Hematopoietic multipotent progenitor cell treated with erythropoietin and hydrocortisone succinate and interleukin-3 and kit ligand, for 6 days (in vitro differentiated cells): ENCODE results near the gene JAKMIP2.

ENCODE experiments used
- DNase-seq: peaks from one replicate; pipeline ENCODE4 v3.0.0-alpha.2; 2015

The JAKMIP2 gene

DNA sequence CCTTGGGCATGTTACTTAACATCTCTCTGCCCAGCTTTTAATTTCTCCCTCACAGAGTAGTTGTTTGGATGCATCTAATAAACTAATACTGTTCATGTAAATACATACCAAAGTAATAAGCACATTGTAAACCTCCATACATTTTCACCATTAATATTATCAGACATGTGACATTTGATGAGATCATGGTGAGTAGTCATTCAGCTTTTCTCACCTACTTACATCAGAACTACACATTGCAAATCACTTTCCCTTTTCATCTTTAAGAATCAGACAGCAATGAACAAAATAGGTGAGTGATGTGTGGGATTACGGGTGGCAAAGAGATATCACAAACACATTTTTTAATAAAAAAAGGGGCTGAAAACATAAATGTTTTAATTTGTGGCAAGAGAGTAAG, 89.3 kb downstream of the JAKMIP2 start:
- no peak for DNase-seq

DNA sequence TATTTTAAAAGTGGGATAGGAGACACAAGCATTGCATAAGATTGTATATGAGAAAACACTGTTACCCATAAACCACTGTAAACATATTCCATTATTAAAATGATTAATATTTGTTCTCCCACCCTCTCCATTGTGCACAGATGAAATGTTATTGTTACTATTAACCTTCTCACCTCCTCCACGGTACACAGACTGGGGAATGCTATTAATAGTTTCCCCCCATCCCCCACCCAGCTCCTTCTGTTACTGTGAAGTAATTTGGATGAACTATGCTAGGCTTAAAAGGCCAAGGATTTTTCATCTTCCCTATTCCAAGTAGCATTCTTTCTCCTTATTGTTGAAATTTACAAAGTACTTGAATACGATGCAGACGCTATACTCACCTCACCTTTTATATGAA, 91.4 kb downstream of the JAKMIP2 start:
- DNase-seq: no peak

GRCh38 chr5:147690595-147690994, 91.9 kb downstream of the JAKMIP2 start:
- DNase-seq: peak; percentile 15

GRCh38 chr5:147689426-147689825, 93.1 kb downstream of the JAKMIP2 start:
- no peak for DNase-seq

DNA sequence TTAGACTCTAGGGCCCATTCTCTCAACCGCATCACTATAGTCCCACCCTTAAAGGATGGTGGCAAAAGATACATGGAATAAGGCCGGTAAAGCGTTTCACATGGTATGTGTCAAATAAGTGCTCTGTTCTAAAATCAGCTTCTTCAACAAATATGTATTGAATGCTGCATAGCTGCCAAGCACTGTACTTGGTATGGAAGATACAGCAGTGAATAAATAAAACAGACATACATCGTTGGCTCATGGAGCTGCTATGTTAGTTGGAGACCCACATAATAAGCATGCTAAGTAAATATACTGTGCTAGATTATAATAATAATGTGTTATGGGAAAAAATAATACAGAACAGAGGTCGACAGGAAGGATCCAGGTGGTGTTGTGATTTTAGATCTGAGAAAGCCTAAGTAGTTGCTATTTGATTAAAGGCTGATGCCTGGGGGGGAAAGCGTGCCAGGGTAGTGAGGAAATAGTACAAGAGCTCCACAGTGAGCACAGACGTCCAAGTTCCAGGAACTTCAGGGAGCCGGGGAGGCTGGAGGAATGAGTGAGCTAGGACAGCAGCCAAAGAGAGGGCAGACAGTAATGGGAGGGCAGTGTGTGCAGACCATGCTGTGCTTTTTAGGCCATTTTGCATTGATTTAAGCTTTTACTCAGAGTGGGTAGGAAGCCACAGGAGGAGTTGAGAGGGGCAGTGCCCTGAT, 93.7 kb downstream of the JAKMIP2 start:
- DNase-seq: no peak

DNA sequence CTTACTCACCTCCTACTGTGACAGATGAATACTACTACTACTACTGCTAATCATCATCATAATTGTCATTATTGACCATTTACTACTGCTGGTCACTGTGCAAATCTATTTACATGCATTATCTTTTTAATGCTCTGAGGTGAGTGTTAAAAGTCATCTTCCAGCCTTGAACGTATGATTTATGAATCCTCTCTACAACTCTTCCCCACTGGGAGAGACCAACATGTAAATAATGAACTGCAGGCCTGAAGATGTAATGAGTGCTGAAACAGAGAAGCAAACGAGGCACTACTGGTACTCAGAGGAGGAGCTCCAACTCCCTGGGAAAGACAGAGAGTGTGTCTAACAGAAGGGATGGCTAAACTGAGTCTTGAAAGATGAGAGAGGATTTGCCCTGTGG, 95.4 kb downstream of the JAKMIP2 start:
- DNase-seq: no peak

GRCh38 chr5:147686421-147686820, 96.1 kb downstream of the JAKMIP2 start:
- no peak for DNase-seq

GRCh38 chr5:147685993-147686392, 96.5 kb downstream of the JAKMIP2 start:
- no peak for DNase-seq

GRCh38 chr5:147675168-147675567, 107.4 kb downstream of the JAKMIP2 start:
- peak; percentile 6 for DNase-seq

GRCh38 chr5:147674411-147674810, 108.1 kb downstream of the JAKMIP2 start:
- no peak for DNase-seq

GRCh38 chr5:147673791-147674190, 108.7 kb downstream of the JAKMIP2 start:
- DNase-seq: no peak

DNA sequence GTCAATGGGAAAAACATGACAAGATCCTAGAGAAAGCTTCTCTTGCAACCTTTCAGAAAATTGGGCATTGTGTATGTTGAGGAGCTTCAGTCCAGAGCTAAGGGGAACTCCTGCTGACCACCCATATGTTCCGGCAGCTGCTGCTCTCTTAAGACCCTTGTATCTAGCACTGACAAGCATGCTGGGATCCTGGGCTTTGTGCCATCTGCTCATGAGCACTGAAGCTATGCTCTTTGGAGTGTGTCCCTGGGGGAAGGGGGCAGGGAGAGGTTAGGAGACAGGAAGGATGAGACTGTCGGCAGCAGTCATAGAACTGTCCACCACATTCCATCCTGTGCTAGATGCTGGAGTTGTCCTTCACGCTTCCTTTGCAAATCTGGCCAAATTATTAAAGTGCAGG, 109.3 kb downstream of the JAKMIP2 start:
- no peak for DNase-seq

GRCh38 chr5:147671365-147671764, 111.2 kb downstream of the JAKMIP2 start:
- no peak for DNase-seq

DNA sequence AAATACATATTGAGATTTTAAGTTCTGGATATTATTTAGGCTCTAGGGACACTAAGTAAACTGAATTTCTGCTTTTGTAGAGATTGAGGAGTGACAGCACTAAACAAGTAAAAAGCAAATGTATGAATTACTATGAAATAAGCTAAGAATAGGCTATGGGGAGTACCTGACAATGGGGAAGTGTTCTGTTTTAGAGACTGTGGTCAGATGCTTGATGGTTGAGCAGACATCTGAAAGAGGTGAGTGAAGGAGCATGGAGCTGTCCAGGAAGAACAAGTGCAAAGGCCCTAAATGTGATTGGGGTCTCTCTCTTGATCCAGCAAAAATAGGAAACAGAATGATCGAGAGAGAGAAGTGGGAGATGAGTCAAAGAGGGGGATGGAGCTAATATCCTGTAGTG, 111.7 kb downstream of the JAKMIP2 start:
- no peak for DNase-seq

- no peak for DNase-seq
Observed at GRCh38 chr5:147669169-147669869, 113.2 kb downstream of the JAKMIP2 start.

DNA sequence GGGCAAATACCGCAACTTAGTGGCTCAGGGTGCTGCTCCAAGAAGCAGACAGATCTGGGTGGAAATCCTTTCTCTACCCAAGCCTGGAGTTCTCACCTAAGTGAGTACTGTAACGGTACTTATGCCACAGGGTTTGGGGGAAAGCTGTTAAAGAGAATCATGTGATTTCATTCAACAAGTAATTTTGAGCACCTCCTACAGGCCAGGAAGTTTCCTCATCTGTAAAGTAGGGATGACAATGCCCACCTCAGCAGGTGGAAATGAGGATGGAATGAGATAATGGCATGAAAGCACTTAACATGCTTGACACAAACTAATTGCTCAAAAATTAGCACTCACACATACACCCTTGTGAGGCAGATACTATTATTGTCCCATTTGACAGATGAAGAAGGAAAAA, 114.1 kb downstream of the JAKMIP2 start:
- DNase-seq: no peak

GRCh38 chr5:147667363-147667762, 115.2 kb downstream of the JAKMIP2 start:
- DNase-seq: no peak

DNA sequence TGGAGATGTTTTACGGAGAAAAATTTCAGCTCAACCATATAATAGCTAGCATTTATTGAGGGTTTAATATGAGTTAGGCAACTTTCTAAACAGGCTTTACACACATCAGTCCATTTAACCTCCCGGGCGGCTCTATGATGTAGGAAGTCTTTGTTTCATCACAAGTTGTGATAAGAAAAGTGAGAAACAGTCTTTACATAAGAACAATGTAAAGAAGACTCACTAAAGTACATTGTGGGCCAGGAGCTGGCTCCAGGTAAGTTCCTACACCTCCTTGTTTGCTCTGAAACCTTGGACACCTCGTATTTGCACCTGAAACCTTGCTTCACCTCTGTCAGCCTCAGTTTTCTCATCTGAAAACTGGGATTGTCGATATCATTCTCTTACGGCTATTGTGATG, 116.1 kb downstream of the JAKMIP2 start:
- DNase-seq: no peak

DNA sequence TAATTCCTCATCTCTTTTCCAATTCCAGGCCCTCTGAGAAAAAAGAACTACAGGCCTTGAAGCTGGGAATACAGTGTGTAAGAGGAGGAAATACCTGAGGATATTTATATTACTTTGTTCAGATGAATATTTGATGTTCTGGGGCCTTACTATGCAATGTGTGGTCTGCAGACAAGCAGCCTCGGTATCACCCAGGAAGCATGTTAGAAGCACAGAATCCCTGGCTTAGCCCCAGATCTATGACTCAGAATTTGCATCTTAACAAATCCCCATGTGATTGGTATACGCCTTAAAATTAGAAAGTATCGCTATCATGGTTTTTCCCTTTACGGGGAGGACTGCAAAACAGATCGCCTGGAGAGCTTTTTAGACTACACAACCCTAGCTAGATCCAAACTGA, 121.0 kb downstream of the JAKMIP2 start:
- DNase-seq: peak; percentile 14

GRCh38 chr5:147659166-147659929, 123.2 kb downstream of the JAKMIP2 start:
- no peak for DNase-seq

DNA sequence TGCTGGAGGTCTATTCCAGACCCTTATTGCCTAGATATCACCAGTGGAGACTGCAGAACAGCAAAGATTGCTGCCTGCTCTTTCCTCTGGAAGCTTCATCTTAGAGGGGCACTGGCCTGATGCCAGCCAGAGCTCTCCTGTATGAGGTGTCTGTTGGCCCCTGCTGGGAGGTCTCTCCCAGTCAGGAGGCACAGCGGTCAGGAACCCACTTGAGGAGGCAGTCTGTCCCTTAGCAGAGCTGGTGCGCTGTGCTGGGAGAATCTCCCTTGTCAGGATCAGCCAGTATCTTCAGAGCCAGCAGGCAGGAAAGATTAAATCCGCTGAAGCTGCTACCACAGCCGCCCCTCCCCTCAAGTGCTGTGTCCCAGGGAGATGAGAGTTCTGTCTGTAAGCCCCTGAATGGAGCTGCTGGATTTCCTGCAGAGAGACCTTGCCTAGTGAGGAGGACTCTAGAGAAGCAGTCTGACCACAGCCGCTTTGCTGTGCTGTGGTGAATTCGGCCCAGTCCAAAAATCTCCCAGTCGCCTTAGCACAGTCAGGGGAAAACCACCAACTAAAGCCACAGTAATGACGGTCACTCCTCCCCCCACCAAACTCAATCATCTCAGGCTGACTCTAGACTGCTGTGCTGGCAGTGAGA, 124.1 kb downstream of the JAKMIP2 start:
- DNase-seq: peak; percentile 52

GRCh38 chr5:147648597-147648996, 133.9 kb downstream of the JAKMIP2 start:
- DNase-seq: no peak

GRCh38 chr5:147645197-147645596, 137.3 kb downstream of the JAKMIP2 start:
- no peak for DNase-seq
